ENCODE measurements around the gene SLC66A3.

- TF ChIP-seq ZNF384 (IDR thresholded peaks at IDR 0.05) (no peak), BHLHE40 (IDR thresholded peaks at IDR 0.05; ENCODE audit: borderline replicate concordance) (no peak), NFRKB (IDR thresholded peaks at IDR 0.05) (no peak), ARNT (IDR thresholded peaks at IDR 0.05) (no peak), SUZ12 (IDR thresholded peaks at IDR 0.05) (no peak)
Observed at GRCh38 chr2:11222845-11223244, 67.6 kb downstream of the SLC66A3 start.
